Ectodermal cell (in vitro differentiated cells): ENCODE results near the gene ITGA11.

Experiments used
- H3K27ac ChIP-seq: 2 replicates; pipeline ENCODE4 v1.7.0; 2013; ENCODE audit warnings: mild to moderate bottlenecking, low read depth, low read length; ENCODE audit not compliant: insufficient read depth, poor library complexity, severe bottlenecking
- H3K27me3 ChIP-seq: 2 replicates; pipeline ENCODE4 v1.7.0; 2013; ENCODE audit warnings: mild to moderate bottlenecking, low read length; ENCODE audit not compliant: insufficient read depth, control insufficient read depth, poor library complexity, severe bottlenecking
- H3K36me3 ChIP-seq: one replicate; pipeline ENCODE4 v1.7.0; 2013; ENCODE audit warnings: low read length; ENCODE audit not compliant: control insufficient read depth, insufficient read depth
- H3K4me1 ChIP-seq: one replicate; pipeline ENCODE4 v1.7.0; 2013; ENCODE audit warnings: low read length; ENCODE audit not compliant: control insufficient read depth, insufficient read depth
- H3K4me3 ChIP-seq: 2 replicates; pipeline ENCODE4 v1.7.0; 2013; ENCODE audit warnings: low read depth, low read length, control low read depth; ENCODE audit not compliant: insufficient read depth
- H3K9me3 ChIP-seq: 2 replicates; pipeline ENCODE4 v1.7.0; 2013; ENCODE audit warnings: mild to moderate bottlenecking, low read length, moderate library complexity; ENCODE audit not compliant: control insufficient read depth
- WGBS, 2 experiments: methylation state at CpG; one replicate each; pipeline ENCODE4 v1.1.7; 2013; ENCODE audit warnings: missing lambda C conversion rate in 2 of 2; 5-methylcytosine and 5-hydroxymethylcytosine counted together

The ITGA11 gene

GRCh38 chr15:68279779-68280753, 151.9 kb downstream of the ITGA11 start:
- Histone ChIP-seq H3K4me3 (peak overlapping the region; percentile 4), H3K4me1 (peaks cover 18% of the 10 kb centered on the region), H3K27me3 (no peaks in the 10 kb centered on the region), H3K27ac (no peak overlapping the region), H3K9me3 (no peaks in the 10 kb centered on the region), H3K36me3 (peaks cover 5% of the 10 kb centered on the region)
- WGBS, 2 experiments, result 46 to 53% methylated on average over 11 of the region's 11 CpGs

- Histone ChIP-seq H3K36me3 (no peaks in the 10 kb centered on the region), H3K27ac (peak overlapping the region; percentile 94), H3K27me3 (no peaks in the 10 kb centered on the region), H3K9me3 (no peaks in the 10 kb centered on the region), H3K4me3 (peak overlapping the region; percentile 88), H3K4me1 (peaks cover 18% of the 10 kb centered on the region)
- WGBS, 2 experiments, result 4 to 6% methylated on average over 23 of the region's 23 CpGs
These were observed 153.2 kb downstream of the ITGA11 start for GRCh38 chr15:68278595-68279405.

GRCh38 chr15:68278345-68278594, 153.7 kb downstream of the ITGA11 start:
- peak overlapping the region; percentile 88 for H3K4me3 ChIP-seq

GRCh38 chr15:68277603-68278344, 154.2 kb downstream of the ITGA11 start, which contains the start of gene FEM1B:
FEM1B (plus strand) TSS chr15:68277745; CDS start chr15:68278418, 673 bp downstream.
- 0% methylated on average over 85 of the region's 85 CpGs for WGBS, 2 experiments
- Histone ChIP-seq H3K4me3 (peak within 1 kb of the TSS; percentile 88), H3K36me3 (no peaks in the 10 kb centered on the region), H3K27ac (peak within 1 kb of the TSS; percentile 94), H3K27me3 (no peaks in the 10 kb centered on the region), H3K9me3 (no peaks in the 10 kb centered on the region), H3K4me1 (peaks cover 18% of the 10 kb centered on the region)

More at GRCh38 chr15:68278345-68278594, 153.7 kb downstream of the ITGA11 start:
- peaks cover 18% of the 10 kb centered on the region for H3K4me1 ChIP-seq
- no peaks in the 10 kb centered on the region for H3K27me3 ChIP-seq
- WGBS, 2 experiments, result 0 to 1% methylated on average over 22 of the region's 22 CpGs
- no peaks in the 10 kb centered on the region for H3K36me3 ChIP-seq
- H3K9me3 ChIP-seq, result no peaks in the 10 kb centered on the region
- peak overlapping the region; percentile 94 for H3K27ac ChIP-seq

- Histone ChIP-seq H3K4me3 (peak overlapping the region; percentile 88), H3K4me1 (peaks cover 18% of the 10 kb centered on the region), H3K27ac (peak overlapping the region; percentile 94), H3K27me3 (no peaks in the 10 kb centered on the region), H3K9me3 (no peaks in the 10 kb centered on the region), H3K36me3 (no peaks in the 10 kb centered on the region)
- WGBS, 2 experiments, result 3% methylated on average over 25 of the region's 25 CpGs
These were observed 154.8 kb downstream of the ITGA11 start for GRCh38 chr15:68277131-68277602.

GRCh38 chr15:68276668-68277067, 155.3 kb downstream of the ITGA11 start:
- Histone ChIP-seq H3K4me3 (peak overlapping the region; percentile 88), H3K4me1 (peaks cover 20% of the 10 kb centered on the region), H3K27me3 (no peaks in the 10 kb centered on the region), H3K9me3 (no peaks in the 10 kb centered on the region), H3K27ac (peak overlapping the region; percentile 94), H3K36me3 (no peaks in the 10 kb centered on the region)
- WGBS, 2 experiments, result 68 to 77% methylated on average over 3 of the region's 3 CpGs

- Histone ChIP-seq H3K27ac (no peak overlapping the region), H3K4me3 (no peak overlapping the region), H3K27me3 (no peaks in the 10 kb centered on the region), H3K4me1 (peaks cover 13% of the 10 kb centered on the region), H3K36me3 (no peaks in the 10 kb centered on the region), H3K9me3 (no peaks in the 10 kb centered on the region)
- WGBS, 2 experiments, result 86% methylated on average over 3 of the region's 3 CpGs
These were observed 156.7 kb downstream of the ITGA11 start for GRCh38 chr15:68275165-68275746.

GRCh38 chr15:68274201-68274848, 157.6 kb downstream of the ITGA11 start:
- no peak overlapping the region for H3K27ac ChIP-seq
- peaks cover 13% of the 10 kb centered on the region for H3K4me1 ChIP-seq
- H3K36me3 ChIP-seq, result no peaks in the 10 kb centered on the region
- WGBS, 2 experiments, result 79 to 80% methylated on average over 5 of the region's 5 CpGs
- H3K4me3 ChIP-seq, result no peak overlapping the region
- H3K27me3 ChIP-seq, result no peaks in the 10 kb centered on the region
- H3K9me3 ChIP-seq, result no peaks in the 10 kb centered on the region

- Histone ChIP-seq H3K27ac (no peak overlapping the region), H3K9me3 (no peaks in the 10 kb centered on the region), H3K4me3 (no peak overlapping the region), H3K4me1 (peaks cover 13% of the 10 kb centered on the region), H3K27me3 (no peaks in the 10 kb centered on the region), H3K36me3 (no peaks in the 10 kb centered on the region)
- WGBS, 2 experiments, result 97 to 98% methylated on average over 1 of the region's 1 CpG
These were observed 159.2 kb downstream of the ITGA11 start for GRCh38 chr15:68272721-68273271.
